IPS-15b (cell line): ENCODE data around the gene GALNT9.

Experiments
- H3K27me3 ChIP-seq: one replicate; pipeline ENCODE4 v1.6.1; 2013; ENCODE audit warnings: low read length; ENCODE audit not compliant: control insufficient read depth, insufficient read depth
- H3K36me3 ChIP-seq: one replicate; pipeline ENCODE4 v1.6.1; 2013; ENCODE audit warnings: low read length; ENCODE audit not compliant: control insufficient read depth, insufficient read depth
- H3K4me1 ChIP-seq: one replicate; pipeline ENCODE4 v1.6.1; 2013; ENCODE audit warnings: mild to moderate bottlenecking, low read length; ENCODE audit not compliant: control insufficient read depth, insufficient read depth
- H3K4me3 ChIP-seq: one replicate; pipeline ENCODE4 v1.5.1; 2013; ENCODE audit warnings: low read depth, low read length
- H3K9ac ChIP-seq: one replicate; pipeline ENCODE4 v1.6.1; 2013; ENCODE audit warnings: low read depth, mild to moderate bottlenecking, low read length
- H3K9me3 ChIP-seq: one replicate; pipeline ENCODE4 v1.6.1; 2013; ENCODE audit warnings: mild to moderate bottlenecking, low read length; ENCODE audit not compliant: control insufficient read depth, insufficient read depth

Gene GALNT9

GRCh38 chr12:132206046-132206434, 123.3 kb downstream of the GALNT9 start:
- peaks cover 4% of the 10 kb centered on the region for H3K27me3 ChIP-seq
- H3K9me3 ChIP-seq, result no peaks in the 10 kb centered on the region
- H3K36me3 ChIP-seq, result no peaks in the 10 kb centered on the region

DNA sequence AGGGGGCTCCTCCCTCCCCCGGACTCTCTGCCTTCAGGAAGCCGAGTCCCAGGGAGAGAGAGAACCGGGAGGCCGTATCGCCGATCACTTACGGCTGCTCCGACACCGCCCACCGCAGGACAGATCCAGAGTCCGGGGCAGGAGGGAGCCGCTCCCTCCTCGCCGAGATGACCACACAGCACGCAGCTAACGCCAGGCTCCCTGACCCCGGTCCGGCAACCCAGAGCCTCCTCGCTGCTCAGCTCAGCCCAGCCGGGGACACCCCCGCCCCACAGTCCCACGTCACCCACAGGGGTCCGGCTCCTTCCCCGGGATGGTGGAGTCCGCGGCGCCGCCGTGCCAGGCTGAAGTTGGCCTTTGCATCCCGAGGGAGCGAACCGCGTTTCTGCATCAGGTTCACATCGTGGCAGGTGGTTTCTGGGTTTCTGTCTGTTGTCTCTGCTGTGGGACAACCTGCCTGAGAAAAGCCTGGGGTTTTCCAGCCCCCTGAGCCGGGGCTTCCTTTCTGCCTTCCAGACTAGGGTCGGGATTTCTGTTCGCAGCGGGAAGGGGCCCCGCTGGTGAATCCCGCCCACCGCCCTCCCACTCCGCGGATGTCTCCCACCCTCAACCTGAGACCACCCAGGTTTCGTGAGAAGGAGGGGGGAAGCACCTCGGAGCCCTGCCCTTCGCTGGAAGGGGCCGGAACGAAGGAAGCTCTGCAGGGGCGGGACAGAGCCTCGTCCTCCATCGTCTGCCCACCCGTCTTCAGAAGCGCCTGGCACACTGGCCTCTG, 123.9 kb downstream of the GALNT9 start:
- Histone ChIP-seq H3K36me3 (no peaks in the 10 kb centered on the region), H3K9me3 (no peaks in the 10 kb centered on the region), H3K4me1 (no peaks in the 10 kb centered on the region), H3K4me3 (no peak overlapping the region), H3K27me3 (peaks cover 4% of the 10 kb centered on the region), H3K9ac (no peak overlapping the region)

More at GRCh38 chr12:132206046-132206434, 123.3 kb downstream of the GALNT9 start:
- H3K4me1 ChIP-seq, result no peaks in the 10 kb centered on the region
- H3K9ac ChIP-seq, result no peak overlapping the region
- no peak overlapping the region for H3K4me3 ChIP-seq

GRCh38 chr12:132204793-132205270, 124.6 kb downstream of the GALNT9 start:
- peaks cover 4% of the 10 kb centered on the region for H3K27me3 ChIP-seq
- H3K4me3 ChIP-seq, result no peak overlapping the region
- no peaks in the 10 kb centered on the region for H3K36me3 ChIP-seq
- no peak overlapping the region for H3K9ac ChIP-seq
- H3K4me1 ChIP-seq, result no peaks in the 10 kb centered on the region
- H3K9me3 ChIP-seq, result no peaks in the 10 kb centered on the region

- Histone ChIP-seq H3K4me1 (no peaks in the 10 kb centered on the region), H3K4me3 (no peak overlapping the region), H3K9me3 (no peaks in the 10 kb centered on the region), H3K9ac (no peak overlapping the region), H3K36me3 (no peaks in the 10 kb centered on the region), H3K27me3 (peaks cover 4% of the 10 kb centered on the region)
Measured at GRCh38 chr12:132204063-132204792, 125.2 kb downstream of the GALNT9 start.

GRCh38 chr12:132202929-132203721, 126.3 kb downstream of the GALNT9 start:
- Histone ChIP-seq H3K36me3 (no peaks in the 10 kb centered on the region), H3K27me3 (peaks cover 4% of the 10 kb centered on the region), H3K9ac (no peak overlapping the region), H3K9me3 (no peaks in the 10 kb centered on the region), H3K4me1 (no peaks in the 10 kb centered on the region), H3K4me3 (no peak overlapping the region)

- H3K4me3 ChIP-seq, result no peak overlapping the region
- H3K9ac ChIP-seq, result no peak overlapping the region
- no peaks in the 10 kb centered on the region for H3K36me3 ChIP-seq
- no peaks in the 10 kb centered on the region for H3K4me1 ChIP-seq
- no peaks in the 10 kb centered on the region for H3K9me3 ChIP-seq
- H3K27me3 ChIP-seq, result peaks cover 4% of the 10 kb centered on the region
Measured at GRCh38 chr12:132201391-132202120, 127.8 kb downstream of the GALNT9 start.

DNA sequence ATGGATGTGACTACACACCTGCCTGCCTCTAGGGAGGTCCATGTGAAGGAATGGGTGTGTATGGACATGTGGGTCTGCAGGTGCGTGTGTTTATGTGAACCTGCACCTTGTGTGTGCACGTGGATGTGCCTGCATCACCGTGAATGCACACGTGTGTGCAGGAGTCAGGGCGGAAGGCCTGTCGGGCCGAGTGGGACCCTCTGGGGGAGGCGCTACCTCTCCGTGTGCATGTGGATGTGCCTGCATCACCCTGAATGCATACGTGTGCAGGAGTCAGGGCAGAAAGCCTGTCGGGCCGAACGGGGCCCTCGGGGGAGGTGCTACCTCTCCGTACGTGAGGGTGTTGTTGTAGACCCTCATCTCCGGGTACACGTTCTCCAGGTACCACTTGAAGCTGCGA, 128.6 kb downstream of the GALNT9 start:
- Histone ChIP-seq H3K4me3 (no peak overlapping the region), H3K9me3 (no peaks in the 10 kb centered on the region), H3K4me1 (no peaks in the 10 kb centered on the region), H3K27me3 (peaks cover 4% of the 10 kb centered on the region), H3K36me3 (no peaks in the 10 kb centered on the region), H3K9ac (no peak overlapping the region)

- no peak overlapping the region for H3K9ac ChIP-seq
- H3K27me3 ChIP-seq, result peaks cover 4% of the 10 kb centered on the region
- H3K9me3 ChIP-seq, result no peaks in the 10 kb centered on the region
- H3K36me3 ChIP-seq, result no peaks in the 10 kb centered on the region
- no peaks in the 10 kb centered on the region for H3K4me1 ChIP-seq
- H3K4me3 ChIP-seq, result no peak overlapping the region
Measured at GRCh38 chr12:132199526-132200319, 129.7 kb downstream of the GALNT9 start.

GRCh38 chr12:132199101-132199500, 130.3 kb downstream of the GALNT9 start:
- Histone ChIP-seq H3K9me3 (no peaks in the 10 kb centered on the region), H3K36me3 (no peaks in the 10 kb centered on the region), H3K4me1 (no peaks in the 10 kb centered on the region), H3K4me3 (no peak overlapping the region), H3K27me3 (peaks cover 2% of the 10 kb centered on the region), H3K9ac (no peak overlapping the region)

- no peak overlapping the region for H3K4me3 ChIP-seq
- no peaks in the 10 kb centered on the region for H3K27me3 ChIP-seq
- H3K9me3 ChIP-seq, result no peaks in the 10 kb centered on the region
- H3K4me1 ChIP-seq, result no peaks in the 10 kb centered on the region
- no peaks in the 10 kb centered on the region for H3K36me3 ChIP-seq
- H3K9ac ChIP-seq, result no peak overlapping the region
Measured at GRCh38 chr12:132197581-132198354, 131.6 kb downstream of the GALNT9 start.
